ENCODE data around the gene NID2.

DNA sequence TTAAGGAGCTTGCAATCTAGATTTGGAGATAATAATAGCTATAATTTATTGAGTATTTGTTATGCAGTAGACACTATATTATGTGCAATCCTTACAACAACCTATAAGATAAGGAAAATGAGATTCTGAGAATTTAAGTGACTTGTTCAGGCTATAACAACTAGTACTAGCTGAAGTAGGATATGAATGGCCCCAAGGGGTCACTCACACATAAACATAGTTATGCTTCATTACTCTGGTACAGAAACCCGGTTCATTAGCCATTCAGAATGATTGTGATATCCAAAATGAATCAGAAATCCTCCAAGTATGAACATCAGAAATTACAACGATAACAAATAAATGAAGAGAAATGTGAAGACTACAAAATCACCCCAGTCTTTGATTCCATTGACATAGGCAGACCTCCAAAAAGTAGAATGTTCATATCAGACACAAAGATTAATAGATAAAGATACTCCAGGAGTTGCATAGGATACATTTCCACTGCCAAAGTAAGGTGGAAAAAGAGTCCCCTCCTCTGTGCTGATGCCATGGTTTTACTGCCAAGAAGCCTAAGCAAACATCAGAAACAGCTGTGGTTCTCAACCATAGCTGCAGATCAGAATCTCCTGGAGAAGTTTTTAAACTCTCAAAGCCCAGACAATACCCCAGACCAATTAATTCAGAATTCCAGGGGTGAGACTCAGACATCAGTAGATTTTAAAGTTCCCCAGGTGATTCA is 8.6 kb upstream of the NID2 start:
- TF ChIP-seq, protein P1, sequence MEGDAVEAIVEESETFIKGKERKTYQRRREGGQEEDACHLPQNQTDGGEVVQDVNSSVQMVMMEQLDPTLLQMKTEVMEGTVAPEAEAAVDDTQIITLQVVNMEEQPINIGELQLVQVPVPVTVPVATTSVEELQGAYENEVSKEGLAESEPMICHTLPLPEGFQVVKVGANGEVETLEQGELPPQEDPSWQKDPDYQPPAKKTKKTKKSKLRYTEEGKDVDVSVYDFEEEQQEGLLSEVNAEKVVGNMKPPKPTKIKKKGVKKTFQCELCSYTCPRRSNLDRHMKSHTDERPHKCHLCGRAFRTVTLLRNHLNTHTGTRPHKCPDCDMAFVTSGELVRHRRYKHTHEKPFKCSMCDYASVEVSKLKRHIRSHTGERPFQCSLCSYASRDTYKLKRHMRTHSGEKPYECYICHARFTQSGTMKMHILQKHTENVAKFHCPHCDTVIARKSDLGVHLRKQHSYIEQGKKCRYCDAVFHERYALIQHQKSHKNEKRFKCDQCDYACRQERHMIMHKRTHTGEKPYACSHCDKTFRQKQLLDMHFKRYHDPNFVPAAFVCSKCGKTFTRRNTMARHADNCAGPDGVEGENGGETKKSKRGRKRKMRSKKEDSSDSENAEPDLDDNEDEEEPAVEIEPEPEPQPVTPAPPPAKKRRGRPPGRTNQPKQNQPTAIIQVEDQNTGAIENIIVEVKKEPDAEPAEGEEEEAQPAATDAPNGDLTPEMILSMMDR (IDR thresholded peaks at IDR 0.05): no peak
- TF ChIP-seq POLR2A (IDR thresholded peaks at IDR 0.05): no peak

All from lower leg skin (tissue), 3 donors.